K562 (cell line): ENCODE measurements around the gene INHBC. TPM values are rescaled to one million over a fixed set of nuclear protein-coding genes. Genes with fewer than 3 reads are reported as not detected.

Experiments used
- ATAC-seq: fragments of 200-7000 bp; cut with Tn5 transposase; 3 replicates; pipeline ENCODE4 v1.9.1; 2020; ENCODE audit warnings: moderate library complexity
- BruUV-seq: library from RNA; stranded (reverse); fragments of 400-500 nt; replicated peaks from 2 replicates; lab custom pipeline; 2021; lab: Mats Ljungman, UMichigan
- CTCF ChIA-PET: fragments of 300-600 bp; formaldehyde crosslinking; extraction: SDS; loops from one replicate; lab custom pipeline; 2021; ENCODE audit warnings: low intra/inter-chr PET ratio; lab: Yijun Ruan, JAX
- POLR2A ChIA-PET: fragments of 300-600, 350-650 bp; sonication (Branson Sonifier 250); formaldehyde crosslinking; extraction: SDS; loops from one replicate; lab custom pipeline; 2021; ENCODE audit warnings: antibody characterized with exemption, inconsistent platforms; lab: Yijun Ruan, JAX
- DNase-seq, 4 experiments: peaks; one replicate each; pipeline versions ENCODE4 v3.0.0 to v3.0.0-alpha.2; 2011 to 2018; ENCODE audit warnings: low spot score in 3 of 4, mixed read lengths in 3 of 4; ENCODE audit errors: extremely low read depth in 1 of 4
- FAIRE-seq: peaks from 2 replicates; lab custom pipeline; 2011; peaks lifted over from hg19 to GRCh38; lab: Jason Lieb, UNC
- H2AFZ ChIP-seq: 2 replicates; pipeline ENCODE4 v1.6.0; 2011; ENCODE audit warnings: low read depth, low read length, control low read depth, inconsistent platforms
- H3K27ac ChIP-seq: fragments of 200-600 bp; 3 replicates; pipeline ENCODE4 v1.8.0; 2011; ENCODE audit warnings: low read depth, mild to moderate bottlenecking, control low read depth, inconsistent platforms, low read length, moderate library complexity, mixed read lengths; ENCODE audit errors: extremely low read depth
- H3K27me3 ChIP-seq, 2 experiments: fragments of 300-600 bp in 1 of 2; 2 replicates in 1 of 2; 3 replicates in 1 of 2; pipeline versions ENCODE4 v1.6.0 to v1.8.0; 2011; ENCODE audit warnings: inconsistent platforms in 2 of 2, low read length in 2 of 2, mild to moderate bottlenecking in 1 of 2, mixed read lengths in 1 of 2, moderate library complexity in 1 of 2; ENCODE audit not compliant: control insufficient read depth in 2 of 2, insufficient read depth in 2 of 2
- H3K36me3 ChIP-seq: fragments of 300-600 bp; 3 replicates; pipeline ENCODE4 v1.8.0; 2011; ENCODE audit warnings: mild to moderate bottlenecking, low read length, inconsistent platforms; ENCODE audit not compliant: control insufficient read depth, insufficient read depth
- H3K4me1 ChIP-seq, 2 experiments: fragments of 200-600 bp in 1 of 2; replicated peaks in 1 of 2; 2 replicates in 1 of 2; 3 replicates in 1 of 2; pipeline versions ENCODE4 v1.5.1 to v1.8.0; 2011; ENCODE audit warnings: inconsistent platforms in 2 of 2, low read length in 2 of 2, mild to moderate bottlenecking in 1 of 2, mixed read lengths in 1 of 2, moderate library complexity in 1 of 2; ENCODE audit not compliant: control insufficient read depth in 2 of 2, insufficient read depth in 2 of 2
- H3K4me2 ChIP-seq: 2 replicates; pipeline ENCODE4 v1.6.1; 2011; ENCODE audit warnings: low read length, control low read depth, inconsistent platforms, mixed read lengths; ENCODE audit not compliant: insufficient read depth
- H3K4me3 ChIP-seq: fragments of 200-600 bp; sonication (generic), shearing (Covaris generic); 2 replicates; pipeline ENCODE4 v1.5.1; 2016; ENCODE audit warnings: control low read depth, inconsistent platforms
- H3K79me2 ChIP-seq: fragments of 200-600 bp; 3 replicates; pipeline ENCODE4 v1.8.0; 2011; ENCODE audit warnings: low read length, inconsistent platforms; ENCODE audit not compliant: control insufficient read depth, insufficient read depth
- H3K9ac ChIP-seq, 2 experiments: 2 replicates each; pipeline versions ENCODE4 v1.6.0 to v1.6.1; 2011; ENCODE audit warnings: low read depth in 2 of 2, low read length in 2 of 2, control low read depth in 1 of 2, inconsistent platforms in 1 of 2, mild to moderate bottlenecking in 1 of 2, mixed read lengths in 1 of 2; ENCODE audit not compliant: insufficient read depth in 1 of 2
- H3K9me1 ChIP-seq: one replicate; pipeline ENCODE4 v1.6.0; 2011; ENCODE audit warnings: inconsistent platforms, mild to moderate bottlenecking, low read length, moderate library complexity; ENCODE audit not compliant: control insufficient read depth, insufficient read depth
- H3K9me3 ChIP-seq: replicated peaks from 2 replicates; pipeline ENCODE4 v1.5.1; 2011; ENCODE audit warnings: low read depth, low read length, inconsistent platforms; ENCODE audit not compliant: control insufficient read depth, insufficient read depth
- H4K20me1 ChIP-seq: replicated peaks from 2 replicates; pipeline ENCODE4 v1.6.1; 2011; ENCODE audit warnings: low read length, inconsistent platforms, mixed read lengths; ENCODE audit not compliant: control insufficient read depth, insufficient read depth
- DIDO1 ChIP-seq: fragments of 450-650 bp; IDR thresholded peaks from 2 replicates; pipeline ENCODE4 v1.6.1; 2016; ENCODE audit warnings: low read depth, missing biosample characterization, missing genetic modification characterization
- GTF2E2 ChIP-seq: fragments of 200-800 bp; sonication (Bioruptor generic); IDR thresholded peaks from 2 replicates; pipeline ENCODE4 v1.6.1; 2016; ENCODE audit warnings: missing genetic modification characterization, missing compliant biosample characterization
- HSF4 ChIP-seq: fragments of 250-450 bp; sonication (Bioruptor Pico); IDR thresholded peaks from 2 replicates; pipeline ENCODE4 v2.1.2; 2022; ENCODE audit warnings: mild to moderate bottlenecking, moderate library complexity, borderline replicate concordance
- POLR2AphosphoS5 ChIP-seq: IDR thresholded peaks from 2 replicates; pipeline ENCODE4 v1.6.1; 2011; ENCODE audit warnings: mild to moderate bottlenecking, low read depth, low read length, moderate library complexity; ENCODE audit not compliant: control insufficient read depth, insufficient read depth
- POLR2H ChIP-seq: IDR thresholded peaks from 2 replicates; pipeline ENCODE4 v1.6.1; 2016; ENCODE audit warnings: missing genetic modification characterization, low read depth, mild to moderate bottlenecking, control low read depth, missing compliant biosample characterization, moderate library complexity
- RBM15 ChIP-seq: fragments of 200-400 bp; formaldehyde crosslinking; IDR thresholded peaks from 2 replicates; pipeline ENCODE4 v1.6.1; 2018; ENCODE audit warnings: mild to moderate bottlenecking, low read length, moderate library complexity; ENCODE audit not compliant: insufficient read depth
- SPI1 ChIP-seq: IDR thresholded peaks from 2 replicates; pipeline ENCODE4 v1.6.1; 2011; ENCODE audit warnings: low read depth, low read length, control low read depth, borderline replicate concordance
- U2AF2 ChIP-seq: fragments of 200-400 bp; formaldehyde crosslinking; optimal IDR thresholded peaks from 2 replicates; pipeline ENCODE3; 2017; ENCODE audit warnings: low read depth, mild to moderate bottlenecking, low read length
- ZBTB8A ChIP-seq: fragments of 450-650 bp; IDR thresholded peaks from 2 replicates; pipeline ENCODE4 v1.6.1; 2018; ENCODE audit warnings: mild to moderate bottlenecking, moderate library complexity; ENCODE audit not compliant: partially characterized antibody
- ZNF766 ChIP-seq: fragments of 200-800 bp; sonication (Bioruptor generic); conservative IDR thresholded peaks from 2 replicates; pipeline ENCODE4 v1.6.1; 2016; ENCODE audit warnings: missing genetic modification characterization, missing compliant biosample characterization
- WGBS: fragments of 100-300 bp; shearing (Covaris generic); methylation state at CpG from one replicate; pipeline ENCODE4 v1.1.6; 2016; ENCODE audit warnings: low coverage, mixed read lengths; ENCODE audit not compliant: insufficient coverage; ENCODE audit errors: missing lambda C conversion rate; 5-methylcytosine and 5-hydroxymethylcytosine counted together
- in situ Hi-C: fragments of 300-500 bp; cut with MboI; formaldehyde crosslinking; loops from 4 replicates; pipeline ENCODE4 v1.15.0; 2018; ENCODE audit warnings: inconsistent platforms, mixed read lengths
- intact Hi-C: fragments of 100-400 bp; cut with micrococcal nuclease; formaldehyde crosslinking; loops from 2 replicates; pipeline ENCODE4 v1.14.2; 2022
- polyA plus RNA-seq, 8 experiments: library from polyadenylated mRNA; depleted of rRNA in 4 of 8; stranded (reverse) in 5 of 8; unstranded in 3 of 8; fragments of >200 nt; fragmentation: Nextera tagmentation in 2 of 8; fragmentation: Illumina TruSeq in 1 of 8; extraction: Ambion mirVana in 2 of 8; extraction: Trizol in 1 of 8; gene quantifications; 2 replicates each; pipeline versions ENCODE4 v1.2.1 to v1.2.3, GENCODE V29; 2011 to 2014; ENCODE audit warnings: inconsistent platforms in 1 of 8, missing spikeins in 1 of 8
- total RNA-seq, 7 experiments: library from RNA; depleted of rRNA in 6 of 7; stranded (reverse); fragments of >200 nt in 6 of 7; fragmentation: Illumina TruSeq in 2 of 7; extraction: Trizol in 2 of 7; gene quantifications; 2 replicates each; pipeline versions ENCODE4 v1.2.1 to v1.2.3, GENCODE V29; 2011 to 2021; ENCODE audit warnings: low replicate concordance in 1 of 7
- TF ChIP-seq, protein P1 (sequence below): fragments of 250-450 bp; sonication (Bioruptor Pico); IDR thresholded peaks from 2 replicates; pipeline ENCODE4 v1.4.0; 2020; ENCODE audit warnings: mild to moderate bottlenecking

The INHBC gene
- total and polyA plus RNA-seq, 9 of the 15 experiments (the other 6 are each of a cell fraction or from before 2014, with no cell fraction given), result 0.07 to 0.24 (median 0.15) TPM; not detected in 4

DNA sequence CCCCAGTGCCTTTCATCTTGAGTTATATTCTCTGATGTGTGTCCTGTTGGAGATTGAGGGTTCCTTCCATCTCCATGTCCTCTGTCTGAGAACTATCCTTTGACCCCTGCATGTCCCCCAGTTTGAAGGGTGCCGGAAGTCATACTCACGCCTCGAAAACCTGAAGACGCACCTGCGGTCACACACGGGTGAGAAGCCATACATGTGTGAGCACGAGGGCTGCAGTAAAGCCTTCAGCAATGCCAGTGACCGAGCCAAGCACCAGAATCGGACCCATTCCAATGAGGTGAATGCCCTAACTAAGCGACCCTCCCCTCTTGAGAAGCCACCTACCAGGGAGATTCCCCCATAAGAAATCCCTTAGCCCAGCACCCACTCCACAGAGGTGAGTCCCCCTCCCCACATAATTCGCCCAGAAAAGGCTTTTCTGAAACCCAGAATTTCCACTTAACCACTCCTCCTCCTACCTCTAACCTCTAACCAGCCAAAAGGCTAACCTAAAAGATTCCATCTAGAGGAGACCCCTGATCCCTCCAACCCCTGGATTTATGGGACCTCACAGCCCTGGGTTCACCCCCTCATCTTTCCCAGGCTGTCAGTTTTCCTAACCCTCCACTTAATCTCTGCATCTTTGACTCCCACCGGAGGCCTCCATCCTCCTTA lies 32.8 kb downstream of the INHBC start (continued):
- TF ChIP-seq U2AF2 (no peak), DIDO1 (tag) (no peak), ZNF766 (CRISPR knock-in tag) (no peak), ZBTB8A (no peak), RBM15 (no peak), HSF4 (CRISPR knock-in tag) (no peak), SPI1 (no peak)
- TF ChIP-seq, protein P1, sequence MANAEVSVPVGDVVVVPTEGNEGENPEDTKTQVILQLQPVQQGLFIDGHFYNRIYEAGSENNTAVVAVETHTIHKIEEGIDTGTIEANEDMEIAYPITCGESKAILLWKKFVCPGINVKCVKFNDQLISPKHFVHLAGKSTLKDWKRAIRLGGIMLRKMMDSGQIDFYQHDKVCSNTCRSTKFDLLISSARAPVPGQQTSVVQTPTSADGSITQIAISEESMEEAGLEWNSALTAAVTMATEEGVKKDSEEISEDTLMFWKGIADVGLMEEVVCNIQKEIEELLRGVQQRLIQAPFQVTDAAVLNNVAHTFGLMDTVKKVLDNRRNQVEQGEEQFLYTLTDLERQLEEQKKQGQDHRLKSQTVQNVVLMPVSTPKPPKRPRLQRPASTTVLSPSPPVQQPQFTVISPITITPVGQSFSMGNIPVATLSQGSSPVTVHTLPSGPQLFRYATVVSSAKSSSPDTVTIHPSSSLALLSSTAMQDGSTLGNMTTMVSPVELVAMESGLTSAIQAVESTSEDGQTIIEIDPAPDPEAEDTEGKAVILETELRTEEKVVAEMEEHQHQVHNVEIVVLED, result no peak
- TF ChIP-seq, all 486 proteins: peak for 0

DNA sequence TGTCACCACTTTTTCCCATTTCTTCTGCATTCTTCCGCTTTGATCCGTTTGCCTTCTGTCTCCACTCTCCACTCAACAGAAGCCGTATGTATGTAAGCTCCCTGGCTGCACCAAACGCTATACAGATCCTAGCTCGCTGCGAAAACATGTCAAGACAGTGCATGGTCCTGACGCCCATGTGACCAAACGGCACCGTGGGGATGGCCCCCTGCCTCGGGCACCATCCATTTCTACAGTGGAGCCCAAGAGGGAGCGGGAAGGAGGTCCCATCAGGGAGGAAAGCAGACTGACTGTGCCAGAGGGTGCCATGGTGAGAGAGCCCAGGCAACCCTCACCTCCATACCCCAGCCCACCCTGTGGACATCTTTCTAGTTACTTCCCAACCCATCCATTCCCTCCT lies 33.3 kb downstream of the INHBC start:
- CTCF ChIA-PET, result no interaction called here
- Histone ChIP-seq H3K4me2 (no peak overlapping the region), H3K4me1 (peaks cover 6 to 11% of the 10 kb centered on the region in 2 experiments), H3K9ac (peak overlapping the region in 1 of 2 experiments; percentile 70; a peak in 1 of 4 replicates), H2AFZ (no peak overlapping the region), H3K27ac (no peak overlapping the region), H3K27me3 (peaks cover 16 to 54% of the 10 kb centered on the region in 2 experiments; a peak in 4 of 5 replicates), H3K4me3 (no peak overlapping the region), H3K79me2 (no peaks in the 10 kb centered on the region), H3K9me1 (no peaks in the 10 kb centered on the region), H4K20me1 (no peaks in the 10 kb centered on the region), H3K36me3 (no peaks in the 10 kb centered on the region), H3K9me3 (no peaks in the 10 kb centered on the region)
- ATAC-seq (no peak), FAIRE-seq (no peak), DNase-seq (no peak)
- TF ChIP-seq GTF2E2 (tag) (no peak), POLR2AphosphoS5 (no peak), POLR2H (tag) (no peak)
- intact Hi-C loops, result no loop called here
- in situ Hi-C loops, result no loop called here
- no TSS peak for BruUV-seq
- 13% methylated on average over 11 of the region's 11 CpGs for WGBS
- POLR2A ChIA-PET, result interaction anchor here (0.7 to 0.9 kb wide), 2 partner anchors 34 to 42 kb away, joined by 3 read pairs; no protein-coding TSS in a partner anchor
